Measurements from ENCODE around the gene FCHSD2.

Gene FCHSD2

DNA sequence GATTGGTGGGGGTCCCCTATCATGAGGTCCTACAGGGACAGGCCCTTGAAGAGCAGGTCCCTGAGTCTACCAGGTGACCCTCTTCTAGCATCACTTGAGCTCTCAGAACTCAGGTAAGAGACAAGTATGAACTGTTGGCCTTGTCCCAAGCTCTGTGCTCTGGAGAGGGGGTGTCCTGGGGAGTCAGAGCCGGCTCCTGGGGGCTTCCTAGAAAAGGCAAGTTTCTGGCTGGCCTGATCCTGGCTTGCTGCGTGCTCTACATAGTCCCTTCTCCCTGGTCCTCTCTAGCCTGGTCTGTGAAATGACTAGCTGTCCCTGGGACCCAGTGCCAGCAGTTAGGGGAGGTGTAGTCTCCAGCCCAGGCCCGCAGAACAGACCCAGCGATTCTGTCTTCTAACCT lies 316.5 kb downstream of the FCHSD2 start:
- TF ChIP-seq, protein P1, sequence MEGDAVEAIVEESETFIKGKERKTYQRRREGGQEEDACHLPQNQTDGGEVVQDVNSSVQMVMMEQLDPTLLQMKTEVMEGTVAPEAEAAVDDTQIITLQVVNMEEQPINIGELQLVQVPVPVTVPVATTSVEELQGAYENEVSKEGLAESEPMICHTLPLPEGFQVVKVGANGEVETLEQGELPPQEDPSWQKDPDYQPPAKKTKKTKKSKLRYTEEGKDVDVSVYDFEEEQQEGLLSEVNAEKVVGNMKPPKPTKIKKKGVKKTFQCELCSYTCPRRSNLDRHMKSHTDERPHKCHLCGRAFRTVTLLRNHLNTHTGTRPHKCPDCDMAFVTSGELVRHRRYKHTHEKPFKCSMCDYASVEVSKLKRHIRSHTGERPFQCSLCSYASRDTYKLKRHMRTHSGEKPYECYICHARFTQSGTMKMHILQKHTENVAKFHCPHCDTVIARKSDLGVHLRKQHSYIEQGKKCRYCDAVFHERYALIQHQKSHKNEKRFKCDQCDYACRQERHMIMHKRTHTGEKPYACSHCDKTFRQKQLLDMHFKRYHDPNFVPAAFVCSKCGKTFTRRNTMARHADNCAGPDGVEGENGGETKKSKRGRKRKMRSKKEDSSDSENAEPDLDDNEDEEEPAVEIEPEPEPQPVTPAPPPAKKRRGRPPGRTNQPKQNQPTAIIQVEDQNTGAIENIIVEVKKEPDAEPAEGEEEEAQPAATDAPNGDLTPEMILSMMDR (IDR thresholded peaks at IDR 0.05; ENCODE audit: low read depth, low read length), result no peak
- H3K4me3 ChIP-seq (ENCODE audit: low read depth, low read length), result no peak overlapping the region

GRCh38 chr11:72824811-72825505 lies 317.2 kb downstream of the FCHSD2 start:
- H3K4me3 ChIP-seq (ENCODE audit: low read depth, low read length), result no peak overlapping the region
- TF ChIP-seq, protein P1 (IDR thresholded peaks at IDR 0.05; ENCODE audit: low read depth, low read length), result no peak

DNA sequence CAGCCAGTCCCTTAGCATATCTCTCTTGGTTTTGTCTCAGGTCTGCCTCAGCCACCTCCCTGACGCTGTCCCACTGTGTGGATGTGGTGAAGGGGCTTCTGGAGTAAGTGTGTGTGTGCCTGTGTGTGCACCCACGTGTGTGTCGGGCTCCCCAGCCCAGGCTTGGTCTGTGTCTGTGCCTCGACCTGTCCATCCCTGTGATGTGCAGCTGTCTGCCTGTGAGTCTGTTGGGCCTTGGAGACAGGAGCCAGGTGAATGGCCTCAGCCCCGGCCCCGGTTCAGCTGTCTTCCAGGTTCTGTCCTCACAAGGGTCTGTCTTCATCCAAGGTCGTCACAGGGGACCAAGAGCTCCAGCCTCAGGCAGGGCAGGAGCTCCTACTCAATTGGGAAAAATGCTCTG lies 318.1 kb downstream of the FCHSD2 start:
- TF ChIP-seq, protein P1 (IDR thresholded peaks at IDR 0.05; ENCODE audit: low read depth, low read length), result no peak
- H3K4me3 ChIP-seq (ENCODE audit: low read depth, low read length), result no peak overlapping the region

DNA sequence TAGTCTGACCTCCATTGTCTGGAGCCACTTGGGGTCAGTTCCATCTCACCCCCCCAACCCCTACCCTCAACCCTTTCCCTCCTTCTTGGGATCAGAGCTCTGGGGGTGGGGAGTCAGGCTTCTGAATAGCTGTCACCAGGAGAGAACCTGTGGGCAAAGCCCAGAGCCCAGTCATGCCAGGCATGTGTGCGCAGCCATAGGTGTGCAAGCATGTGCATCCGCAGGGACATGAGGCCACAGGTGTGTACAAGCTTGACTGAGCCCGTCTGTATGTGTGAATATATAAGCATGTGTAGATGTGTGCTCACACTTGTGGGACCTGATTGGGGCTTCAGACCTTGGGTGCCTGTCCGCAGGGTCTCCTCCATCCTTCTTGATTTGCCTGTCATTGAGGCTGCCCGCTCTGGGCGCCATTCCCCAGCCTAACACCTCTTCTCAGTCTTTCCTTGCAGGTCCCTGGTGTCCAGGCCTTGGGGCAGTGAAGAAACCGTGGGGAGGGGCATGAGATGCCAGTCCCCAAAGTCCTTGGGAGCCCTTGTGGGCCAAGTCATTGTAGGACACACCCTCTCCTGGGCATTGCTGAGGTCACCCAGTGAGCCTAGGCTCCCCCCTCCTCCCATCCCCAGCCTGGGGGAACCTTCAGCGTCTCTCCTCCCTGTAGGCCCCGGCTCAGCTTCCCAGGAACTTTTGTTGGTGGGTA lies 318.9 kb downstream of the FCHSD2 start:
- TF ChIP-seq, protein P1 (IDR thresholded peaks at IDR 0.05; ENCODE audit: low read depth, low read length), result no peak
- H3K4me3 ChIP-seq (ENCODE audit: low read depth, low read length), result no peak overlapping the region

DNA sequence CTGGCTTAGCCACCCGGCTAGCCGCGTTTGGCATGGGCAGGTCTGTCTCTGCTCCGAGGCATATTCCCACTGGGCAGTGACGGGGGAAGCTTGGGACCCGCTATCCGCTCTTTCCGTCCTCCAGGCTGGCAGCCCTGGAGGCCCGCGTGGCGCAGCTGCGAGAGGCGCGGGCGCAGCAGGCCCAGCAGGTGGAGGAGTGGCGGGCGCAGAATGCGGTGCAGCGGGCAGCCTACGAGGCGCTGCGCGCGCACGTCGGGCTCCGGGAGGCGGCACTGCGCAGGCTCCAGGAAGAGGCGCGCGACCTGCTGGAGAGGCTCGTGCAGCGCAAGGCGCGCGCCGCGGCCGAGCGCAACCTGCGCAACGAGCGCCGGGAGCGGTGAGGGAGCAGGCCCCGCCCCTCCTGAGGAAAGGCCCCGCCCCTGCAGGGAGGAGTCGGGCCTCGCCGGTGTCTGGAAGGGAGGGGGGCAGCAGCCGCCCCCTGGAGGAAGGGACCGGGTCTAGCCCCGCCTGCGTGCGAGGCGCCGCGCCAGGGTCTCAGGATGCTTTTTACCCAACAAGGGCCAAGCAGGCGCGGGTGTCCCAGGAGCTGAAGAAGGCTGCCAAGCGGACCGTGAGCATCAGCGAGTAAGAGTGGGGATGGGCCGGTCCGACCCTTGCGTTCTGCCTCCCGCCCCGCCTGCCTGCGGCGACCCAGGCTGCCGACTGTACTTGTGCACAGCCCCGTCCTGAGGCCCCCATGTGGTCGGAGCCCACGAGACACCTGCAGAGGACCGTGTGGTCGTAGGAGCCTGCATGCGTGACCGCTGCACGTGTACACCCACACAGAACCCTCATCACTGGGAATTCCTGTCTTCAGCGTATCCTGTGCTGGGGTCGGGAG lies 320.0 kb downstream of the FCHSD2 start:
- peak overlapping the region; percentile 47 for H3K4me3 ChIP-seq (ENCODE audit: low read depth, low read length)
- TF ChIP-seq, protein P1 (IDR thresholded peaks at IDR 0.05; ENCODE audit: low read depth, low read length), result no peak

GRCh38 chr11:72821221-72821919 lies 320.7 kb downstream of the FCHSD2 start:
- TF ChIP-seq, protein P1 (IDR thresholded peaks at IDR 0.05; ENCODE audit: low read depth, low read length), result no peak

More at GRCh38 chr11:72821221-72821919, 320.7 kb downstream of the FCHSD2 start:
- peak overlapping the region; percentile 47 for H3K4me3 ChIP-seq (ENCODE audit: low read depth, low read length)

Measured in WI38 (cell line).